Activated CD8-positive, alpha-beta T cell treated with anti-CD3 and anti-CD28 coated beads for 36 hours (primary cell): ENCODE data around the gene EEF1E1. TPM values are rescaled to one million over a fixed set of nuclear protein-coding genes. Genes with fewer than 3 reads are reported as not detected.

Experiments
- ATAC-seq: fragments of 200-7000 bp; cut with Tn5 transposase; one replicate; pipeline ENCODE4 v1.10.0; 2021; ENCODE audit warnings: mild to moderate bottlenecking, moderate library complexity
- CTCF ChIA-PET: fragments of 350-600 bp; sonication (Branson Sonifier 250); formaldehyde crosslinking; loops from one replicate; lab custom pipeline; 2021; ENCODE audit warnings: antibody characterized with exemption; lab: Charles Lee
- POLR2A ChIA-PET: fragments of 350-600 bp; sonication (Branson Sonifier 250); formaldehyde crosslinking; loops from one replicate; lab custom pipeline; 2021; ENCODE audit warnings: antibody characterized with exemption; lab: Charles Lee
- DNase-seq: peaks from one replicate; pipeline ENCODE4 v3.0.0-alpha.2; 2020
- H3K27ac Mint-ChIP-seq: one replicate; pipeline ENCODE4 v1.8.0; 2021; ENCODE audit warnings: mild to moderate bottlenecking, mixed read lengths
- H3K27me3 Mint-ChIP-seq: one replicate; pipeline ENCODE4 v1.8.0; 2021; ENCODE audit warnings: mixed read lengths
- H3K36me3 Mint-ChIP-seq: one replicate; pipeline ENCODE4 v1.8.0; 2021; ENCODE audit warnings: low read depth, mixed read lengths
- H3K4me1 Mint-ChIP-seq: one replicate; pipeline ENCODE4 v1.8.0; 2021; ENCODE audit warnings: low read depth, mixed read lengths
- H3K4me3 Mint-ChIP-seq: one replicate; pipeline ENCODE4 v1.8.0; 2021; ENCODE audit warnings: mild to moderate bottlenecking, moderate library complexity, mixed read lengths
- H3K9me3 Mint-ChIP-seq: one replicate; pipeline ENCODE4 v1.8.0; 2021; ENCODE audit warnings: mixed read lengths
- CTCF ChIP-seq: fragments of 200-600 bp; IDR thresholded peaks from one replicate; pipeline ENCODE4 v1.8.0; 2022; ENCODE audit warnings: antibody characterized with exemption, mild to moderate bottlenecking
- intact Hi-C: fragments of 100-400 bp; cut with micrococcal nuclease; formaldehyde crosslinking; loops from one replicate; pipeline ENCODE4 v1.10.0; 2022
- total RNA-seq, 2 experiments: library from RNA; stranded (reverse); gene quantifications; one replicate each; pipeline ENCODE4 v1.2.3, GENCODE V29; 2021

The EEF1E1 gene
- total RNA-seq = 10 to 100 TPM; 73.7 to 76.8 TPM

- no peaks in the 10 kb centered on the region for H3K9me3 Mint-ChIP-seq
- DNase-seq (peak; percentile 99), ATAC-seq (peak; percentile 98)
- H3K4me3 Mint-ChIP-seq = peak within 1 kb of the TSS; percentile 96
- ChIA-PET CTCF (interaction anchor here (1.1 to 2.2 kb wide), 3 partner anchors 37 to 380 kb away, joined by 3 to 9 read pairs (median 7); no protein-coding TSS in a partner anchor), POLR2A (interaction anchor here (1.0 to 2.0 kb wide), 6 partner anchors 10 to 38 kb away, joined by 3 to 11 read pairs (median 6); partner anchors contain the start of gene BLOC1S5)
- peak within 1 kb of the TSS; percentile 97 for H3K27ac Mint-ChIP-seq
- peaks cover 31% of the 10 kb centered on the region for H3K4me1 Mint-ChIP-seq
- H3K36me3 Mint-ChIP-seq = peaks cover 23% of the 10 kb centered on the region
- H3K27me3 Mint-ChIP-seq = peaks cover 16% of the 10 kb centered on the region
- intact Hi-C loops = loop anchor here (5.0 to 10.0 kb wide), 2 partner anchors 40 to 332 kb away; partner anchors contain the start of genes BLOC1S5 and SLC35B3
- TF ChIP-seq CTCF = no peak
Observed at GRCh38 chr6:8102122-8102958, at the start of gene EEF1E1. Gene EEF1E1, minus strand, starts transcription at chr6:8102548. Its CDS starts 27 bp downstream, at chr6:8102521.

GRCh38 chr6:8149350-8149749 lies 47.0 kb upstream of the EEF1E1 start:
- Mint-ChIP-seq H3K36me3 (no peaks in the 10 kb centered on the region), H3K27ac (no peak overlapping the region), H3K4me3 (no peak overlapping the region), H3K27me3 (peaks cover 4% of the 10 kb centered on the region), H3K9me3 (no peaks in the 10 kb centered on the region), H3K4me1 (no peaks in the 10 kb centered on the region)
- DNase-seq (no peak), ATAC-seq (no peak)
- POLR2A ChIA-PET = no interaction called here
- CTCF ChIA-PET = interaction anchor here (1.0 to 1.6 kb wide), 3 partner anchors 11 to 70 kb away, joined by 3 to 5 read pairs (median 5); no protein-coding TSS in a partner anchor
- TF ChIP-seq CTCF = no peak
- intact Hi-C loops = no loop called here

- Mint-ChIP-seq H3K27ac (no peak overlapping the region), H3K9me3 (no peaks in the 10 kb centered on the region), H3K36me3 (no peaks in the 10 kb centered on the region), H3K4me1 (no peaks in the 10 kb centered on the region), H3K4me3 (no peak overlapping the region), H3K27me3 (peaks cover 5% of the 10 kb centered on the region)
- POLR2A ChIA-PET = no interaction called here
- CTCF ChIA-PET = no interaction called here
- no peak for DNase-seq
- no peak for TF ChIP-seq CTCF
- no peak for ATAC-seq
- intact Hi-C loops = no loop called here
Observed at GRCh38 chr6:8143945-8144344, 41.6 kb upstream of the EEF1E1 start.

- no peak for TF ChIP-seq CTCF
- CTCF ChIA-PET = interaction anchor here (1.5 to 1.9 kb wide), 2 partner anchors 8 to 80 kb away, joined by 8 read pairs; no protein-coding TSS in a partner anchor
- peaks cover 11% of the 10 kb centered on the region for H3K27me3 Mint-ChIP-seq
- ATAC-seq (no peak), DNase-seq (no peak)
- intact Hi-C loops = no loop called here
- POLR2A ChIA-PET = interaction anchor here (1.0 kb wide), 1 partner anchor 23 kb away, joined by 3 read pairs; no protein-coding TSS in a partner anchor
- H3K9me3 Mint-ChIP-seq = no peaks in the 10 kb centered on the region
- H3K4me1 Mint-ChIP-seq = no peaks in the 10 kb centered on the region
- H3K4me3 Mint-ChIP-seq = no peak overlapping the region
- no peak overlapping the region for H3K27ac Mint-ChIP-seq
- no peaks in the 10 kb centered on the region for H3K36me3 Mint-ChIP-seq
Observed at GRCh38 chr6:8139451-8139850, 37.1 kb upstream of the EEF1E1 start.

GRCh38 chr6:8137529-8137939 lies 35.2 kb upstream of the EEF1E1 start:
- H3K36me3 Mint-ChIP-seq = no peaks in the 10 kb centered on the region

More at GRCh38 chr6:8137529-8137939, 35.2 kb upstream of the EEF1E1 start:
- no peak for ATAC-seq
- Mint-ChIP-seq H3K9me3 (no peaks in the 10 kb centered on the region), H3K4me1 (no peaks in the 10 kb centered on the region), H3K27me3 (peaks cover 11% of the 10 kb centered on the region), H3K4me3 (no peak overlapping the region), H3K27ac (no peak overlapping the region)
- no peak for TF ChIP-seq CTCF
- ChIA-PET CTCF (no interaction called here), POLR2A (no interaction called here)
- DNase-seq = no peak
- intact Hi-C loops = no loop called here
